Endothelial cell (in vitro differentiated cells): Measurements from ENCODE around the gene GCSAM. TPM values are rescaled to one million over a fixed set of nuclear protein-coding genes. Genes with fewer than 3 reads are reported as not detected.

Experiments
- DNase-seq: peaks from one replicate; pipeline ENCODE4 v3.0.0; 2021; ENCODE audit warnings: low spot score
- H3K27ac Mint-ChIP-seq: one replicate; pipeline ENCODE4 v1.8.0; 2021; ENCODE audit warnings: mixed read lengths, inconsistent platforms; ENCODE audit not compliant: unreplicated experiment
- H3K27me3 Mint-ChIP-seq: one replicate; pipeline ENCODE4 v1.8.0; 2021; ENCODE audit warnings: mild to moderate bottlenecking, moderate library complexity, mixed read lengths, inconsistent platforms; ENCODE audit not compliant: unreplicated experiment
- H3K36me3 Mint-ChIP-seq: one replicate; pipeline ENCODE4 v1.8.0; 2021; ENCODE audit warnings: mild to moderate bottlenecking, low read depth, mixed read lengths, inconsistent platforms; ENCODE audit not compliant: unreplicated experiment
- H3K4me1 Mint-ChIP-seq: one replicate; pipeline ENCODE4 v1.8.0; 2021; ENCODE audit warnings: mild to moderate bottlenecking, mixed read lengths, inconsistent platforms; ENCODE audit not compliant: unreplicated experiment
- H3K4me3 Mint-ChIP-seq: one replicate; pipeline ENCODE4 v1.8.0; 2021; ENCODE audit warnings: mild to moderate bottlenecking, mixed read lengths, inconsistent platforms; ENCODE audit not compliant: unreplicated experiment
- H3K9me3 Mint-ChIP-seq: one replicate; pipeline ENCODE4 v1.8.0; 2021; ENCODE audit warnings: mixed read lengths, inconsistent platforms; ENCODE audit not compliant: unreplicated experiment
- CTCF ChIP-seq: fragments of 200-600 bp; sonication (generic); IDR thresholded peaks from one replicate; pipeline ENCODE4 v1.5.0; 2021; ENCODE audit warnings: antibody characterized with exemption; ENCODE audit not compliant: unreplicated experiment
- long read RNA-seq: library from polyadenylated mRNA; unstranded; transcript quantifications from one replicate; pipeline ENCODE4 v2.0.0, GENCODE V29; 2020; ENCODE audit not compliant: unreplicated experiment
- total RNA-seq: library from RNA; stranded (reverse); fragmentation: NEBNext Ultra II Directional; extraction: Animal tissue kit (Norgen Biotek cat#: 25700); gene quantifications from one replicate; pipeline ENCODE4 v1.2.1, GENCODE V29; 2021; ENCODE audit not compliant: unreplicated experiment

The GCSAM gene, protein sequence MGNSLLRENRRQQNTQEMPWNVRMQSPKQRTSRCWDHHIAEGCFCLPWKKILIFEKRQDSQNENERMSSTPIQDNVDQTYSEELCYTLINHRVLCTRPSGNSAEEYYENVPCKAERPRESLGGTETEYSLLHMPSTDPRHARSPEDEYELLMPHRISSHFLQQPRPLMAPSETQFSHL
- not detected for total RNA-seq
- long read RNA-seq: 0 reads

GRCh38 chr3:112132975-112133448, at the start of gene GCSAM:
Gene GCSAM (minus strand): TSS chr3:112133248. CDS start chr3:112133120, 128 bp downstream.
- no peak for DNase-seq

GRCh38 chr3:112175646-112176045, 42.6 kb upstream of the GCSAM start:
- no peaks in the 10 kb centered on the region for H3K27me3 Mint-ChIP-seq
- no peak overlapping the region for H3K27ac Mint-ChIP-seq
- H3K4me3 Mint-ChIP-seq: no peak overlapping the region
- H3K4me1 Mint-ChIP-seq: no peaks in the 10 kb centered on the region
- TF ChIP-seq CTCF: no peak
- no peaks in the 10 kb centered on the region for H3K36me3 Mint-ChIP-seq
- no peak for DNase-seq
- H3K9me3 Mint-ChIP-seq: no peaks in the 10 kb centered on the region

More at GRCh38 chr3:112132975-112133448, at the start of gene GCSAM:
- Mint-ChIP-seq H3K4me3 (no peak within 1 kb of the TSS), H3K4me1 (peaks cover 25% of the 10 kb centered on the region), H3K27ac (no peak within 1 kb of the TSS), H3K9me3 (no peaks in the 10 kb centered on the region), H3K27me3 (peaks cover 2% of the 10 kb centered on the region), H3K36me3 (no peaks in the 10 kb centered on the region)
- no peak for TF ChIP-seq CTCF

GRCh38 chr3:112175037-112175436, 42.0 kb upstream of the GCSAM start:
- no peak for TF ChIP-seq CTCF
- H3K27me3 Mint-ChIP-seq: no peaks in the 10 kb centered on the region
- no peaks in the 10 kb centered on the region for H3K36me3 Mint-ChIP-seq
- H3K9me3 Mint-ChIP-seq: no peaks in the 10 kb centered on the region
- H3K4me1 Mint-ChIP-seq: no peaks in the 10 kb centered on the region
- H3K27ac Mint-ChIP-seq: no peak overlapping the region
- H3K4me3 Mint-ChIP-seq: no peak overlapping the region
- DNase-seq: no peak

GRCh38 chr3:112171144-112171543, 38.1 kb upstream of the GCSAM start:
- Mint-ChIP-seq H3K27me3 (no peaks in the 10 kb centered on the region), H3K4me3 (no peak overlapping the region), H3K9me3 (no peaks in the 10 kb centered on the region), H3K27ac (no peak overlapping the region), H3K4me1 (no peaks in the 10 kb centered on the region), H3K36me3 (no peaks in the 10 kb centered on the region)
- no peak for TF ChIP-seq CTCF
- no peak for DNase-seq

DNA sequence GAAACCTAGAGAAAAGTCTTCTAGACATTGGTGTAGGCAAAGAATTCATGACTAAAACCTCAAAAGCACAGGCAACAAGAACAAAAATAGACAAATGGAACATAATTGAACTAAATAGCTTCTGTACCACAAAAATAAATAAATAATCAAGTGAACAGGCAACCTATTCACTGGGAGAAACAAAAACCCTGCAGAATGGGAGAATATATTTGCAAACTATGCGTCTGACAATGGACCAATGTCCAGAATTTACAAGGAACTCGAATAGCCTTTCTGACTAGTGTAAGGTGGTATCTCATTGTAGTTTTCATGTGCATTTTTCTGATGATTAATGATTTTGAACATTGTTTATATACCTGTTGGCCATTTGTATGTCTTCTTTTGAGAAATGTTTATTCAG, 37.0 kb upstream of the GCSAM start:
- Mint-ChIP-seq H3K4me3 (no peak overlapping the region), H3K27ac (no peak overlapping the region), H3K9me3 (no peaks in the 10 kb centered on the region), H3K4me1 (no peaks in the 10 kb centered on the region), H3K36me3 (no peaks in the 10 kb centered on the region), H3K27me3 (no peaks in the 10 kb centered on the region)
- DNase-seq: no peak
- TF ChIP-seq CTCF: no peak
